Liver (tissue), 9 donors: Measurements from ENCODE around the gene TBL1XR1. TPM values are rescaled to one million over a fixed set of nuclear protein-coding genes. Genes with fewer than 3 reads are reported as not detected.

Source experiments
- DNase-seq: peaks from one replicate; pipeline ENCODE4 v3.0.0-alpha.2; 2017; ENCODE audit warnings: low spot score
- H3K27ac ChIP-seq, 2 donors: one replicate each; pipeline ENCODE4 v1.7.0; 2013; ENCODE audit warnings: inconsistent platforms in 2 of 2, low read length in 2 of 2, control low read depth in 1 of 2, low read depth in 1 of 2, mild to moderate bottlenecking in 1 of 2
- H3K27me3 ChIP-seq, 4 donors: one replicate each; pipeline versions ENCODE4 v1.6.1 to v1.7.0; 2013; ENCODE audit warnings: low read length in 3 of 4, inconsistent platforms in 1 of 4, mild to moderate bottlenecking in 1 of 4, moderate library complexity in 1 of 4; ENCODE audit not compliant: control insufficient read depth in 4 of 4, insufficient read depth in 4 of 4
- H3K36me3 ChIP-seq, 4 donors: one replicate each; pipeline versions ENCODE4 v1.6.1 to v1.7.0; 2013; ENCODE audit warnings: low read length in 3 of 4, mild to moderate bottlenecking in 3 of 4, low read depth in 1 of 4, moderate library complexity in 1 of 4; ENCODE audit not compliant: control insufficient read depth in 4 of 4, insufficient read depth in 3 of 4
- H3K4me1 ChIP-seq, 4 donors: one replicate each; pipeline versions ENCODE4 v1.6.1 to v1.7.0; 2013; ENCODE audit warnings: low read length in 3 of 4, mild to moderate bottlenecking in 3 of 4, moderate library complexity in 1 of 4; ENCODE audit not compliant: control insufficient read depth in 4 of 4, insufficient read depth in 4 of 4
- H3K4me3 ChIP-seq, 3 donors: one replicate each; pipeline versions ENCODE4 v1.6.1 to v1.7.0; 2013; ENCODE audit warnings: low read length in 3 of 3, control low read depth in 1 of 3, low read depth in 1 of 3, mild to moderate bottlenecking in 1 of 3
- H3K9ac ChIP-seq, 2 donors: one replicate each; pipeline ENCODE4 v1.7.0; 2013; ENCODE audit warnings: low read length in 2 of 2, mild to moderate bottlenecking in 2 of 2, moderate library complexity in 2 of 2, control low read depth in 1 of 2, low read depth in 1 of 2
- H3K9me3 ChIP-seq, 4 donors: one replicate each; pipeline versions ENCODE4 v1.6.1 to v1.7.0; 2013; ENCODE audit warnings: low read length in 3 of 4; ENCODE audit not compliant: control insufficient read depth in 4 of 4
- ATF3 ChIP-seq: IDR thresholded peaks from 2 replicates; pipeline ENCODE4 v1.6.1; 2016; ENCODE audit warnings: antibody characterized with exemption
- FOXA1 ChIP-seq: IDR thresholded peaks from 2 replicates; pipeline ENCODE4 v1.6.1; 2016; ENCODE audit warnings: antibody characterized with exemption
- FOXA2 ChIP-seq: IDR thresholded peaks from 2 replicates; pipeline ENCODE4 v1.6.1; 2016; ENCODE audit warnings: antibody characterized with exemption
- GABPA ChIP-seq, 2 donors: IDR thresholded peaks in 1 of 2; conservative IDR thresholded peaks in 1 of 2; 2 replicates each; pipeline ENCODE4 v1.6.1; 2016; ENCODE audit warnings: antibody characterized with exemption in 2 of 2, mild to moderate bottlenecking in 1 of 2, moderate library complexity in 1 of 2
- HNF4A ChIP-seq, 2 donors: conservative IDR thresholded peaks; 2 replicates each; pipeline ENCODE4 v1.6.1; 2016; ENCODE audit warnings: antibody characterized with exemption in 2 of 2, mild to moderate bottlenecking in 2 of 2
- JUND ChIP-seq, 2 donors: IDR thresholded peaks; 2 replicates each; pipeline ENCODE4 v1.6.1; 2016; ENCODE audit warnings: antibody characterized with exemption in 2 of 2
- NR2F2 ChIP-seq: IDR thresholded peaks from 2 replicates; pipeline ENCODE4 v1.6.1; 2016; ENCODE audit warnings: antibody characterized with exemption
- REST ChIP-seq: IDR thresholded peaks from 2 replicates; pipeline ENCODE4 v1.6.1; 2016; ENCODE audit warnings: antibody characterized with exemption, mild to moderate bottlenecking
- SP1 ChIP-seq: IDR thresholded peaks from 2 replicates; pipeline ENCODE4 v1.6.1; 2018; ENCODE audit warnings: antibody characterized with exemption, mild to moderate bottlenecking
- WGBS: extraction: QIAGEN DNeasy Blood & Tissue Kit; methylation state at CpG from one replicate; pipeline ENCODE4 v1.1.7; 2013; 5-methylcytosine and 5-hydroxymethylcytosine counted together
- polyA plus RNA-seq, 2 donors: library from polyadenylated mRNA; stranded (reverse) in 1 of 2; unstranded in 1 of 2; fragments of 200-250 nt in 1 of 2; fragments of >200 nt in 1 of 2; fragmentation: Nextera tagmentation in 1 of 2; extraction: Ambion mirVana in 1 of 2; gene quantifications; one replicate each; pipeline versions ENCODE4 v1.2.1 to v1.2.3, GENCODE V29; 2013 to 2015
- total RNA-seq, 2 donors: library from RNA; depleted of rRNA; stranded (reverse); fragments of >200 nt; gene quantifications; one replicate each; pipeline ENCODE4 v1.2.3, GENCODE V29; 2014
- TF ChIP-seq, protein P1 (sequence below): fragments of 150-350 bp; IDR thresholded peaks from 2 replicates; pipeline ENCODE4 v1.5.1; 2017; ENCODE audit warnings: improper control_type of control experiment, low read depth, low read length; ENCODE audit not compliant: missing input control
- donor health status: healthy.
- donor health status: healthy.
- donor health status: healthy.
- donor health status: healthy.
- donor health status: healthy.

TBL1XR1 gene
- total and polyA plus RNA-seq, 4 donors: 10.3 to 65.9 (median 33.2) TPM

- TF ChIP-seq SP1: no peak
- no peak for TF ChIP-seq FOXA1
These were observed 38.8 kb downstream of the TBL1XR1 start for GRCh38 chr3:177158461-177158860.

DNA sequence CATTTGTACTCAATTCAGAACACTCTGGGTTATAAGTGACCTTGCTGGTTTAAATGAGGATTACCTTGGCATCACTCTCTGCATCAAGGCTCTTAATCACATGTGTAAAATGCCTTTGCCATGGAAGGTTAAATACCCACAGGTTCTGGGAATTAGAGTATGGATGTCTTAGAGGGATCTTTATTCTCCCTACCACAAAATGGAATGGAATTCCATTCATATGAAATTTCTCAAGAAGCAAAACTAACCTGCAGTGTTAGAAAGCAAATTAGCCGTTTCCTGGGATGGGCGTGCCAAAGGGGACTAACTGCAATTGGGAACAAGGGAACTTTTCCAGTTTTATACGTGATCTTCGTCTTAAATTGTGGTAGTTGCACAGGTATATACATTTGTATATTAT is 39.8 kb downstream of the TBL1XR1 start:
- 88% methylated on average over 4 of the region's 4 CpGs for WGBS
- H3K4me1 ChIP-seq: peaks cover 3 to 10% (median 5%) of the 10 kb centered on the region in 4 donors
- H3K36me3 ChIP-seq: no peaks in the 10 kb centered on the region

More at GRCh38 chr3:177158461-177158860, 38.8 kb downstream of the TBL1XR1 start:
- Histone ChIP-seq H3K36me3 (no peaks in the 10 kb centered on the region), H3K9ac (no peak overlapping the region), H3K27me3 (no peaks in the 10 kb centered on the region), H3K9me3 (no peaks in the 10 kb centered on the region), H3K4me1 (peaks cover 3 to 12% (median 6%) of the 10 kb centered on the region in 4 donors), H3K27ac (no peak overlapping the region), H3K4me3 (no peak overlapping the region)
- WGBS: 99% methylated on average over 8 of the region's 8 CpGs
- no peak for DNase-seq

More for the DNA sequence above, 39.8 kb downstream of the TBL1XR1 start:
- Histone ChIP-seq H3K27ac (no peak overlapping the region), H3K9ac (no peak overlapping the region), H3K4me3 (no peak overlapping the region), H3K27me3 (no peaks in the 10 kb centered on the region), H3K9me3 (no peaks in the 10 kb centered on the region)
- TF ChIP-seq ATF3: no peak
- TF ChIP-seq, protein P1, sequence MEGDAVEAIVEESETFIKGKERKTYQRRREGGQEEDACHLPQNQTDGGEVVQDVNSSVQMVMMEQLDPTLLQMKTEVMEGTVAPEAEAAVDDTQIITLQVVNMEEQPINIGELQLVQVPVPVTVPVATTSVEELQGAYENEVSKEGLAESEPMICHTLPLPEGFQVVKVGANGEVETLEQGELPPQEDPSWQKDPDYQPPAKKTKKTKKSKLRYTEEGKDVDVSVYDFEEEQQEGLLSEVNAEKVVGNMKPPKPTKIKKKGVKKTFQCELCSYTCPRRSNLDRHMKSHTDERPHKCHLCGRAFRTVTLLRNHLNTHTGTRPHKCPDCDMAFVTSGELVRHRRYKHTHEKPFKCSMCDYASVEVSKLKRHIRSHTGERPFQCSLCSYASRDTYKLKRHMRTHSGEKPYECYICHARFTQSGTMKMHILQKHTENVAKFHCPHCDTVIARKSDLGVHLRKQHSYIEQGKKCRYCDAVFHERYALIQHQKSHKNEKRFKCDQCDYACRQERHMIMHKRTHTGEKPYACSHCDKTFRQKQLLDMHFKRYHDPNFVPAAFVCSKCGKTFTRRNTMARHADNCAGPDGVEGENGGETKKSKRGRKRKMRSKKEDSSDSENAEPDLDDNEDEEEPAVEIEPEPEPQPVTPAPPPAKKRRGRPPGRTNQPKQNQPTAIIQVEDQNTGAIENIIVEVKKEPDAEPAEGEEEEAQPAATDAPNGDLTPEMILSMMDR: no peak
- no peak for TF ChIP-seq NR2F2
- TF ChIP-seq FOXA2: no peak
- TF ChIP-seq GABPA (IDR thresholded peaks at IDR 0.05 in 1 of 2, conservative IDR thresholded peaks at IDR 0.05 in 1 of 2): no peak
- TF ChIP-seq REST: no peak
- TF ChIP-seq HNF4A (conservative IDR thresholded peaks at IDR 0.05): no peak
- TF ChIP-seq FOXA1: no peak
- TF ChIP-seq JUND (IDR thresholded peaks at IDR 0.05): no peak
- no peak for DNase-seq
